Duodenal mucosa (tissue), 2 donors: Measurements from ENCODE around the gene FUOM.

Source experiments
- H3K27ac ChIP-seq: one replicate; pipeline ENCODE4 v1.7.0; 2013; ENCODE audit warnings: low read depth, low read length
- H3K27me3 ChIP-seq, 2 donors: one replicate each; pipeline ENCODE4 v1.7.0; 2013; ENCODE audit warnings: low read length in 2 of 2, control low read depth in 1 of 2; ENCODE audit not compliant: insufficient read depth in 2 of 2, control insufficient read depth in 1 of 2
- H3K36me3 ChIP-seq, 2 donors: one replicate each; pipeline ENCODE4 v1.7.0; 2013; ENCODE audit warnings: low read length in 2 of 2, control low read depth in 1 of 2; ENCODE audit not compliant: insufficient read depth in 2 of 2, control insufficient read depth in 1 of 2
- H3K4me1 ChIP-seq, 2 donors: one replicate each; pipeline ENCODE4 v1.7.0; 2013; ENCODE audit warnings: low read length in 2 of 2, control low read depth in 1 of 2; ENCODE audit not compliant: insufficient read depth in 2 of 2, control insufficient read depth in 1 of 2
- H3K4me3 ChIP-seq, 2 donors: one replicate each; pipeline ENCODE4 v1.7.0; 2013; ENCODE audit warnings: low read length in 2 of 2, low read depth in 1 of 2
- H3K9ac ChIP-seq, 2 donors: one replicate each; pipeline ENCODE4 v1.7.0; 2013; ENCODE audit warnings: low read length in 2 of 2, low read depth in 1 of 2
- H3K9me3 ChIP-seq, 2 donors: one replicate each; pipeline ENCODE4 v1.7.0; 2013; ENCODE audit warnings: low read length in 2 of 2, control low read depth in 1 of 2; ENCODE audit not compliant: control insufficient read depth in 1 of 2

FUOM gene

GRCh38 chr10:133358925-133359310 lies 1.1 kb upstream of the FUOM start:
- Histone ChIP-seq H3K9me3 (no peaks in the 10 kb centered on the region), H3K27ac (peak overlapping the region; percentile 42), H3K4me3 (no peak overlapping the region), H3K9ac (no peak overlapping the region), H3K4me1 (peaks cover 37 to 39% of the 10 kb centered on the region in 2 donors), H3K27me3 (no peaks in the 10 kb centered on the region), H3K36me3 (peaks cover 13 to 28% of the 10 kb centered on the region in 2 donors)

- peak overlapping the region; percentile 42 for H3K27ac ChIP-seq
- H3K36me3 ChIP-seq = peaks cover 13 to 25% of the 10 kb centered on the region in 2 donors
- H3K9ac ChIP-seq = peak overlapping the region in 1 of 2 donors; percentile 12
- H3K9me3 ChIP-seq = no peaks in the 10 kb centered on the region
- H3K4me3 ChIP-seq = no peak overlapping the region
- H3K27me3 ChIP-seq = no peaks in the 10 kb centered on the region
- peaks cover 37 to 39% of the 10 kb centered on the region in 2 donors for H3K4me1 ChIP-seq
Measured at GRCh38 chr10:133358162-133358924, 524 bp upstream of the FUOM start.

GRCh38 chr10:133356549-133357284 lies 1.1 kb downstream of the FUOM start:
- Histone ChIP-seq H3K36me3 (peaks cover 0 to 15% of the 10 kb centered on the region in 2 donors), H3K9me3 (no peaks in the 10 kb centered on the region), H3K9ac (peak overlapping the region; percentile 43 to 65), H3K27ac (no peak overlapping the region), H3K27me3 (no peaks in the 10 kb centered on the region), H3K4me1 (peaks cover 37 to 39% of the 10 kb centered on the region in 2 donors), H3K4me3 (peak overlapping the region; percentile 61 to 76)

GRCh38 chr10:133355991-133356390 lies 1.8 kb downstream of the FUOM start:
- Histone ChIP-seq H3K27ac (no peak overlapping the region), H3K27me3 (no peaks in the 10 kb centered on the region), H3K4me3 (no peak overlapping the region), H3K36me3 (peaks cover 0 to 13% of the 10 kb centered on the region in 2 donors), H3K9me3 (no peaks in the 10 kb centered on the region), H3K4me1 (peaks cover 36 to 38% of the 10 kb centered on the region in 2 donors), H3K9ac (no peak overlapping the region)

DNA sequence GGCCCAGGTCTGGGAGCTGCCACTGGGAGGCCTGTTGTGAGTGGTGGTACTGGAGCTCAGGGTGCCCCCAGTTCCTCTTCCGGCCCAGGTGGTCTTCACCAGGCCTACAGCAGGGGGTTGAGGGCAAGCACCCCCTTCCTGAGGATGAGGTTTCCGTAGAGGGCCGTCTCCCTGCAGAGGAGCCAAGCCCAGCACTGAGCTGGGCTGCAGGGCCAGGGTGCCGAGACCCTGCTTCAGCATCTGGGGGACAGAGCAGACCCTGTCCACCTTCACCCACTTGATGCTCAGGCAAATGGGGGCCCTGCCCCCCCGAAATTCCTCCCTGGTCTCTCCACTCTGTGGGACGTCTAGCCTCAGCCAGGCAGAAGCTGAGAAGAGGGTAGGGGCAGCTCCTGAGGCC lies 2.6 kb downstream of the FUOM start:
- H3K9ac ChIP-seq = no peak overlapping the region
- no peak overlapping the region for H3K27ac ChIP-seq
- H3K36me3 ChIP-seq = peaks cover 0 to 13% of the 10 kb centered on the region in 2 donors
- no peaks in the 10 kb centered on the region for H3K27me3 ChIP-seq
- peaks cover 28 to 30% of the 10 kb centered on the region in 2 donors for H3K4me1 ChIP-seq
- no peak overlapping the region for H3K4me3 ChIP-seq
- H3K9me3 ChIP-seq = no peaks in the 10 kb centered on the region

DNA sequence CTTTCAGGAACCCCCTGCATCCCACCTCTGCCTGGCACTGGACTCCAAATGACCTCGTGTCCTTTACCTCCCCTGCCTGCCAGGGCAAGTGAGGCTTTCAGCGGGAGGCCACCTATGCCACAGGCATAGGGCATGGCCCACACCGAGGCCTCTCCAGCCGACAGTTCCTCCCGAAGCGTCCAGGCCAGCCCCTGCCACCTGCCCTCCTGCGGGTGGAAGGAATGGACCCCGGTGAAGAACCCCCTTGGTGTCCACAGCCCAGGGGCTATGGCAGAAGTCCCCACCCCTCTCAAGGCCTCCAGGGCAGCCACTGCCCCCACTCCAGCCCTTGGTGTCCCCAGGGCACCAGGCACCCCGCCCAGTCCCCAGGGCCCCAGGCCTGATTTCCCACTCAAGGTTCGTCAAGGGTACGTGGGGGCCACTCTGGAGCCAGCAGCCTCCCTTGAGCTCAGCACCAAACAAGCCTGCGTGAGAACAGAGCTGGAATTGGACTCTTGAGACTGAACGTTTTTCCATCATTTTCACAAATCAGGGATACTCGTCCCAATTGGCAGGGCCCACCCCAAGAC lies 3.1 kb downstream of the FUOM start:
- H3K27me3 ChIP-seq = no peaks in the 10 kb centered on the region
- H3K9me3 ChIP-seq = no peaks in the 10 kb centered on the region
- peaks cover 0 to 13% of the 10 kb centered on the region in 2 donors for H3K36me3 ChIP-seq
- H3K9ac ChIP-seq = no peak overlapping the region
- peaks cover 23 to 25% of the 10 kb centered on the region in 2 donors for H3K4me1 ChIP-seq
- H3K4me3 ChIP-seq = no peak overlapping the region
- no peak overlapping the region for H3K27ac ChIP-seq

GRCh38 chr10:133353988-133354605 lies 3.7 kb downstream of the FUOM start:
- H3K27me3 ChIP-seq = peaks cover 0 to 4% of the 10 kb centered on the region in 2 donors
- H3K4me3 ChIP-seq = no peak overlapping the region
- H3K9ac ChIP-seq = no peak overlapping the region
- H3K36me3 ChIP-seq = peaks cover 0 to 13% of the 10 kb centered on the region in 2 donors
- no peaks in the 10 kb centered on the region for H3K9me3 ChIP-seq
- H3K27ac ChIP-seq = no peak overlapping the region
- H3K4me1 ChIP-seq = peaks cover 23 to 29% of the 10 kb centered on the region in 2 donors

- H3K36me3 ChIP-seq = peaks cover 0 to 13% of the 10 kb centered on the region in 2 donors
- H3K4me3 ChIP-seq = no peak overlapping the region
- no peak overlapping the region for H3K27ac ChIP-seq
- H3K9me3 ChIP-seq = no peaks in the 10 kb centered on the region
- peaks cover 0 to 5% of the 10 kb centered on the region in 2 donors for H3K27me3 ChIP-seq
- peaks cover 19 to 24% of the 10 kb centered on the region in 2 donors for H3K4me1 ChIP-seq
- H3K9ac ChIP-seq = no peak overlapping the region
Measured at GRCh38 chr10:133353202-133353959, 4.4 kb downstream of the FUOM start.

DNA sequence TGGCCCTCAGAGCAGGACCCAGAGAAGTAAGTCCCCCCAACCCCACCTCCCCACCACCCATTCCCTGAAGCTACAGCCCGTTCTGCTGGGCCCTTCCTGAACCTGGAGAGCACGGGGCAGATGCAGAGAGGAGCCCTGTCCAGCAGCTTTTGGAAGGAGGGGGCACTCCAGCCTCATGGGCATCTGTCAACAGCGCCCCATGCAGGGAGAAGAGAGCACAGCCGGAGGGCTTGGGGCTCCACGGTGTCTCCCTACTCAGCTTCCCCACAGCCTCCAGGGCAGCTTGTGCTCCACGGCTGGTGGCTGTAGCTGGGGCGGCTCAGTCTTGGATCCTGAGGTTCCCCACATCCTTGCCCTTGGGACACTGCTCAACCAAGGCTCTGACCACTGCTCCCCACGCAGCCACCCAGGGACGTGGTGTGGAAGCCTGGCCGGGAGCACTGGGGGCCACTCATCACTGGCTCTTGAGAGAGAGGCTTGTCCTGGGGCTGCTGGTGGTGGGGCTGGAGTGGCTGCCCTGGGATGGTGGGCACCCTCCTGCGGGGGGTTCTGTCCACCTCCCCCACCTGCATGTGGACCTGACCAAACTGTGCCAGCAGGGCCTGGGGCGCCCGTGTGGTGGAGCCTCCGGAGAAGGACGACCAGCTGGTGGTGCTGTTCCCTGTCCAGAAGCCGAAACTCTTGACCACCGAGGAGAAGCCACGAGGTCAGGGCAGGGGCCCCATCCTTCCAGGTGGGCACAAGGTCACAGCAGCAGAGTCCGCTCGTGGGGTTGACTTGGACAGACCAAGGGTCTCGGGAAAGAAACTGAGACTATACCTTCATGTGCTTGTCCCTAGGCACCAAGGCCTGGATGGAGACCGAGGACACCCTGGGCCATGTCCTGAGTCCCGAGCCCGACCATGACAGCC lies 6.2 kb downstream of the FUOM start:
- H3K4me3 ChIP-seq = no peak overlapping the region
- no peaks in the 10 kb centered on the region for H3K9me3 ChIP-seq
- peaks cover 0 to 13% of the 10 kb centered on the region in 2 donors for H3K36me3 ChIP-seq
- H3K27me3 ChIP-seq = peaks cover 0 to 5% of the 10 kb centered on the region in 2 donors
- H3K4me1 ChIP-seq = peaks cover 17 to 21% of the 10 kb centered on the region in 2 donors
- H3K9ac ChIP-seq = no peak overlapping the region
- no peak overlapping the region for H3K27ac ChIP-seq
